PC-9 (cell line): ENCODE measurements around the gene ST3GAL2. TPM values are rescaled to one million over a fixed set of nuclear protein-coding genes. Genes with fewer than 3 reads are reported as not detected.
"Not testable (repeated sequence)": the region's sequence is repeated elsewhere in the genome, so short reads cannot be mapped to it uniquely, and the experiment has no call there.

Source experiments
- BruUV-seq: library from RNA; stranded (reverse); fragments of 400-500 nt; replicated peaks from 2 replicates; lab custom pipeline; 2021; lab: Mats Ljungman, UMichigan
- CTCF ChIA-PET: fragments of 300-600 bp; sonication (Branson Sonifier 250); formaldehyde crosslinking; loops from one replicate; lab custom pipeline; 2022; ENCODE audit warnings: antibody characterized with exemption; lab: Charles Lee
- POLR2A ChIA-PET: fragments of 300-600 bp; sonication (Branson Sonifier 250); formaldehyde crosslinking; loops from one replicate; lab custom pipeline; 2022; ENCODE audit warnings: antibody characterized with exemption; ENCODE audit not compliant: unreplicated experiment; lab: Charles Lee
- DNase-seq, 2 experiments: peaks; one replicate each; pipeline versions ENCODE4 v3.0.0 to v3.0.0-alpha.2; 2015 to 2022; ENCODE audit warnings: mixed read lengths in 1 of 2
- H2AFZ ChIP-seq: fragments of 200-600 bp; sonication (generic); 2 replicates; pipeline ENCODE4 v1.8.1; 2017; ENCODE audit warnings: antibody characterized with exemption
- H3F3A ChIP-seq: fragments of 200-600 bp; sonication (generic); 2 replicates; pipeline ENCODE4 v1.8.1; 2017; ENCODE audit warnings: antibody characterized with exemption, mild to moderate bottlenecking, low read depth; ENCODE audit not compliant: insufficient read depth
- H3K27ac ChIP-seq: fragments of 200-600 bp; sonication (generic); 2 replicates; pipeline ENCODE4 v1.6.1; 2016; ENCODE audit warnings: mixed run types
- H3K27me3 ChIP-seq: fragments of 200-600 bp; sonication (generic); 2 replicates; pipeline ENCODE4 v1.6.1; 2016; ENCODE audit warnings: low read depth, mixed run types; ENCODE audit not compliant: insufficient read depth
- H3K36me3 ChIP-seq: fragments of 200-600 bp; sonication (generic); 2 replicates; pipeline ENCODE4 v1.6.1; 2016; ENCODE audit warnings: low read depth, mixed run types
- H3K4me1 ChIP-seq: fragments of 200-600 bp; sonication (generic); replicated peaks from 2 replicates; pipeline ENCODE4 v1.6.1; 2016; ENCODE audit warnings: mixed run types; ENCODE audit not compliant: insufficient read depth
- H3K4me2 ChIP-seq: fragments of 200-600 bp; sonication (generic); 2 replicates; pipeline ENCODE4 v1.6.1; 2017; ENCODE audit warnings: mixed run types
- H3K4me3 ChIP-seq: fragments of 200-600 bp; sonication (generic); 2 replicates; pipeline ENCODE4 v1.6.1; 2016; ENCODE audit warnings: mixed run types
- H3K79me2 ChIP-seq: fragments of 200-600 bp; sonication (generic); 2 replicates; pipeline ENCODE4 v1.6.1; 2017; ENCODE audit warnings: low read depth, mixed run types
- H3K9me2 ChIP-seq: fragments of 200-600 bp; sonication (generic); 2 replicates; pipeline ENCODE4 v1.8.1; 2017; ENCODE audit warnings: mild to moderate bottlenecking; ENCODE audit not compliant: insufficient read depth
- H3K9me3 ChIP-seq: fragments of 200-600 bp; sonication (generic); 2 replicates; pipeline ENCODE4 v1.8.1; 2016; ENCODE audit warnings: low read depth; ENCODE audit not compliant: insufficient read depth
- H4K20me1 ChIP-seq: fragments of 200-600 bp; sonication (generic); 2 replicates; pipeline ENCODE4 v1.8.1; 2017; ENCODE audit not compliant: insufficient read depth
- EZH2 ChIP-seq: fragments of 200-600 bp; sonication (generic); IDR thresholded peaks from 2 replicates; pipeline ENCODE4 v1.8.0; 2017; ENCODE audit warnings: antibody characterized with exemption, low read depth
- intact Hi-C: fragments of 100-400 bp; cut with micrococcal nuclease; formaldehyde crosslinking; loops from one replicate; pipeline ENCODE4 v1.10.0; 2022; ENCODE audit not compliant: unreplicated experiment
- total RNA-seq: library from RNA; stranded (reverse); gene quantifications from 2 replicates; pipeline ENCODE4 v1.2.3, GENCODE V29; 2021
- TF ChIP-seq, protein P1 (sequence below): fragments of 200-600 bp; sonication (generic); conservative IDR thresholded peaks from 2 replicates; pipeline ENCODE4 v1.6.1; 2017; ENCODE audit warnings: mixed run types, antibody characterized with exemption, mild to moderate bottlenecking, moderate library complexity

The ST3GAL2 gene
- total RNA-seq, 1 experiment from 2014 or later = 9.7 TPM

DNA sequence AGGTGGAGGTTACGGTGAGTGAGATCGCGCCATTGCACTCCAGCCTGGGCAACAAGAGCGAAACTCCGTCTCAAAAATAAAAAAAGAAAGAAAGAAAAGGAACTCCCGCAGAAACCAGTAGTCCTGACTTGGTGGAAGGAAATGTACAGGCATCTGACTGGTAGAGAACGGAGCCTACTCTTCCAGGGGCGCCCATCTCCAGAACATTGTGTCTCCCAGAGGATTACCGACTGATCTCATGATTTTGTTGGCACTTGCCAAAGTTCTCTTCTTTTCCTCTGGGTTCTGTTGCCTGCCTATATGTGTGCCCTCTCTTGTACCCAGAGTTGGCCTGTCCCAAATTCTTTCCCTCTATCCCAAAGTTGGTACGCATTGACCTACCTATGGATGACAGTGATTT lies 68.0 kb downstream of the ST3GAL2 start:
- H2AFZ ChIP-seq = no peak overlapping the region
- H3K4me1 ChIP-seq = no peaks in the 10 kb centered on the region
- H3K79me2 ChIP-seq = no peaks in the 10 kb centered on the region
- TF ChIP-seq, protein P1, sequence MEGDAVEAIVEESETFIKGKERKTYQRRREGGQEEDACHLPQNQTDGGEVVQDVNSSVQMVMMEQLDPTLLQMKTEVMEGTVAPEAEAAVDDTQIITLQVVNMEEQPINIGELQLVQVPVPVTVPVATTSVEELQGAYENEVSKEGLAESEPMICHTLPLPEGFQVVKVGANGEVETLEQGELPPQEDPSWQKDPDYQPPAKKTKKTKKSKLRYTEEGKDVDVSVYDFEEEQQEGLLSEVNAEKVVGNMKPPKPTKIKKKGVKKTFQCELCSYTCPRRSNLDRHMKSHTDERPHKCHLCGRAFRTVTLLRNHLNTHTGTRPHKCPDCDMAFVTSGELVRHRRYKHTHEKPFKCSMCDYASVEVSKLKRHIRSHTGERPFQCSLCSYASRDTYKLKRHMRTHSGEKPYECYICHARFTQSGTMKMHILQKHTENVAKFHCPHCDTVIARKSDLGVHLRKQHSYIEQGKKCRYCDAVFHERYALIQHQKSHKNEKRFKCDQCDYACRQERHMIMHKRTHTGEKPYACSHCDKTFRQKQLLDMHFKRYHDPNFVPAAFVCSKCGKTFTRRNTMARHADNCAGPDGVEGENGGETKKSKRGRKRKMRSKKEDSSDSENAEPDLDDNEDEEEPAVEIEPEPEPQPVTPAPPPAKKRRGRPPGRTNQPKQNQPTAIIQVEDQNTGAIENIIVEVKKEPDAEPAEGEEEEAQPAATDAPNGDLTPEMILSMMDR = no peak
- no peak for TF ChIP-seq EZH2
- H3K4me2 ChIP-seq = no peak overlapping the region
- H3K27ac ChIP-seq = no peak overlapping the region
- no peaks in the 10 kb centered on the region for H3K9me3 ChIP-seq
- H3K4me3 ChIP-seq = no peak overlapping the region
- peaks cover 29% of the 10 kb centered on the region; the same call in 1 of the 2 replicates for H3F3A ChIP-seq
- ChIA-PET POLR2A (no interaction called here), CTCF (no interaction called here)
- BruUV-seq = no TSS peak
- no peaks in the 10 kb centered on the region for H3K27me3 ChIP-seq
- H4K20me1 ChIP-seq = no peaks in the 10 kb centered on the region
- 0 out of 2 replicates have a peak, but pooled peaks cover 12% of the 10 kb centered on the region for H3K36me3 ChIP-seq
- no peaks in the 10 kb centered on the region for H3K9me2 ChIP-seq
- intact Hi-C loops = loop anchor here (2.0 kb wide), 1 partner anchor 282 kb away; no protein-coding TSS in a partner anchor
- no peak for DNase-seq

DNA sequence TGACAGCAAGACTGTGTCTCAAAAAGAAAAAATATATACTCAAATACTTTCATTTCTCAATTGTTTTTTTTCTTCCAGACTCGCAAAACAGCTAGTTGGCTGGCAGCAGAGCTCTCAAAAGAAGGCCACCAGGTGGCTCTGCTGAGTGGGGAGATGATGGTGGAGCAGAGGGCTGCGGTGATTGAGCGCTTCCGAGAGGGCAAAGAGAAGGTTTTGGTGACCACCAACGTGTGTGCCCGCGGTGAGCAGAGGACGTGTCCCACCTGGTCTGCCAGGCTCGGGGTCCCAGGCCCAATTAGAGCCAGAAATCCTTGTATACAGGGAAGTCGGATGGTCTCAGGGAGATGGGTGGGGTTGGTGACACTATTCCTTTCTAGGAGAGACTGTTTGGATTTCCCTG lies 68.8 kb downstream of the ST3GAL2 start:
- intact Hi-C loops = loop anchor here (2.0 kb wide), 1 partner anchor 283 kb away; no protein-coding TSS in a partner anchor
- not testable (repeated sequence) for H3K9me2 ChIP-seq, H2AFZ ChIP-seq, H3K9me3 ChIP-seq, H3K4me2 ChIP-seq, H3K4me3 ChIP-seq, BruUV-seq, H3K4me1 ChIP-seq, H4K20me1 ChIP-seq, H3K27me3 ChIP-seq, H3K79me2 ChIP-seq
- Histone ChIP-seq H3K36me3 (peaks cover 12% of the 10 kb centered on the region; the same call in 1 of the 2 replicates), H3K27ac (peak overlapping the region; percentile 4; the same call in 1 of the 2 replicates), H3F3A (peaks cover 22% of the 10 kb centered on the region; the same call in 1 of the 2 replicates)
- peak in 1 of 2 experiments; percentile 24 for DNase-seq
- TF ChIP-seq, protein P1 = peak; percentile 77
- POLR2A ChIA-PET = interaction anchor here (0.7 kb wide), 1 partner anchor 108 kb away, joined by 8 read pairs; no protein-coding TSS in a partner anchor
- CTCF ChIA-PET = interaction anchor here (0.7 to 1.4 kb wide), 2 partner anchors 39 to 100 kb away, joined by 4 to 5 read pairs; no protein-coding TSS in a partner anchor

DNA sequence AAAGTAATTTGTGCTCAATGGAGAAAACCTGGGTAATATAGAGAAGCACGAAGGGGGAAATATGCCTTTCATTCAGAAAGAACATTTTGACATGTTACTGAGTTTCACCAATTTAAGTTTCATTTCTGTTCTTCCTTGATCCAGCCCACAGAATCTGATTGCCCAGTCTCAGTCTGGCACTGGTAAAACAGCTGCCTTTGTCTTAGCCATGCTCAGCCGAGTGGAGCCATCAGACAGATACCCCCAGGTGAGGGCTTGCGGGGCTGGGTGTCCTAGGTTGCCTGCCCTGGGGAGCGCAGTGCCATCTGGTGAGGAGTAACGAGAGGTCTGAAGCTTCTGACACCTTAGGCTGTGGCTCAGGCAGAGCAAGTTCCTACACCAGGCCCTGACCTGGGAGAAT lies 74.5 kb downstream of the ST3GAL2 start:
- peaks cover 3% of the 10 kb centered on the region; the same call in 1 of the 2 replicates for H3F3A ChIP-seq
- intact Hi-C loops = no loop called here
- peaks cover 6% of the 10 kb centered on the region for H3K36me3 ChIP-seq
- CTCF ChIA-PET = no interaction called here
- H3K79me2 ChIP-seq = no peaks in the 10 kb centered on the region
- H3K9me3 ChIP-seq = no peaks in the 10 kb centered on the region
- H3K4me1 ChIP-seq = no peaks in the 10 kb centered on the region
- POLR2A ChIA-PET = interaction anchor here (0.6 kb wide), 2 partner anchors 118 to 202 kb away, joined by 3 to 4 read pairs; no protein-coding TSS in a partner anchor
- no peak overlapping the region for H3K4me2 ChIP-seq
- no peak overlapping the region for H3K4me3 ChIP-seq
- H3K27ac ChIP-seq = no peak overlapping the region
- H4K20me1 ChIP-seq = no peaks in the 10 kb centered on the region
- H3K9me2 ChIP-seq = no peaks in the 10 kb centered on the region
- TF ChIP-seq, protein P1 = no peak
- TF ChIP-seq EZH2 = no peak
- no peaks in the 10 kb centered on the region for H3K27me3 ChIP-seq
- no peak for DNase-seq
- H2AFZ ChIP-seq = no peak overlapping the region
- no TSS peak for BruUV-seq
